ENCODE results near the gene CD53.
"Not testable (repeated sequence)": the region's sequence is repeated elsewhere in the genome, so short reads cannot be mapped to it uniquely, and the experiment has no call there.

The CD53 gene

GRCh38 chr1:110872745-110873720, at the start of gene CD53:
TSS of gene CD53 (plus strand) at chr1:110873148. CDS start at chr1:110891409, 18,261 bp downstream.
- DNase-seq: no peak

- no peak for DNase-seq
These were observed 48.8 kb upstream of the CD53 start for GRCh38 chr1:110824192-110824591.

- no peak for DNase-seq
These were observed 42.9 kb upstream of the CD53 start for GRCh38 chr1:110829955-110830553.

- not testable (repeated sequence) for DNase-seq
These were observed 39.2 kb upstream of the CD53 start for GRCh38 chr1:110833779-110834178.

- no peak for DNase-seq
These were observed 26.1 kb upstream of the CD53 start for GRCh38 chr1:110846861-110847260.

GRCh38 chr1:110850145-110850544, 22.8 kb upstream of the CD53 start:
- DNase-seq: no peak

- DNase-seq: no peak
These were observed 22.3 kb upstream of the CD53 start for GRCh38 chr1:110850627-110851026.

- DNase-seq: no peak
These were observed 19.8 kb upstream of the CD53 start for GRCh38 chr1:110853135-110853534.

- no peak for DNase-seq
These were observed 16.5 kb upstream of the CD53 start for GRCh38 chr1:110856410-110856809.

- no peak for DNase-seq
These were observed 14.7 kb upstream of the CD53 start for GRCh38 chr1:110857964-110858948.

GRCh38 chr1:110859062-110859461, 13.9 kb upstream of the CD53 start:
- DNase-seq: no peak

- no peak for DNase-seq
These were observed 12.8 kb upstream of the CD53 start for GRCh38 chr1:110860174-110860573.

GRCh38 chr1:110860620-110861019, 12.3 kb upstream of the CD53 start:
- not testable (repeated sequence) for DNase-seq

- DNase-seq: not testable (repeated sequence)
These were observed 11.0 kb upstream of the CD53 start for GRCh38 chr1:110861942-110862341.

GRCh38 chr1:110864287-110864686, 8.7 kb upstream of the CD53 start:
- no peak for DNase-seq

GRCh38 chr1:110870721-110871388, 2.1 kb upstream of the CD53 start:
- no peak for DNase-seq

GRCh38 chr1:110872366-110872744, 593 bp upstream of the CD53 start:
- no peak for DNase-seq

- no peak for DNase-seq
These were observed 908 bp downstream of the CD53 start for GRCh38 chr1:110873856-110874255.

- no peak for DNase-seq
These were observed 1.6 kb downstream of the CD53 start for GRCh38 chr1:110874324-110875215.

GRCh38 chr1:110875216-110875731, 2.3 kb downstream of the CD53 start:
- no peak for DNase-seq

GRCh38 chr1:110876748-110877341, 3.9 kb downstream of the CD53 start:
- DNase-seq: no peak

Data from GOT3 (cell line).